Type B pancreatic cell (in vitro differentiated cells): ENCODE data around the gene TNS3. TPM values are rescaled to one million over a fixed set of nuclear protein-coding genes. Genes with fewer than 3 reads are reported as not detected.

Source experiments
- DNase-seq: peaks from one replicate; pipeline ENCODE4 v3.0.0; 2021; ENCODE audit warnings: mixed read lengths; ENCODE audit not compliant: unreplicated experiment; ENCODE audit errors: extremely low spot score
- H3K27ac Mint-ChIP-seq: 2 replicates; pipeline ENCODE4 v1.8.0; 2021; ENCODE audit warnings: mild to moderate bottlenecking, mixed read lengths
- H3K27me3 Mint-ChIP-seq: 2 replicates; pipeline ENCODE4 v1.8.0; 2021; ENCODE audit warnings: mixed read lengths
- H3K36me3 Mint-ChIP-seq: 2 replicates; pipeline ENCODE4 v1.8.0; 2021; ENCODE audit warnings: mixed read lengths
- H3K4me1 Mint-ChIP-seq: one replicate; pipeline ENCODE4 v1.8.0; 2021; ENCODE audit warnings: mixed read lengths; ENCODE audit not compliant: unreplicated experiment
- H3K4me3 Mint-ChIP-seq: 2 replicates; pipeline ENCODE4 v1.8.0; 2021; ENCODE audit warnings: mild to moderate bottlenecking, mixed read lengths
- H3K9me3 Mint-ChIP-seq: 2 replicates; pipeline ENCODE4 v1.8.0; 2021; ENCODE audit warnings: mixed read lengths
- CTCF ChIP-seq: fragments of 200-600 bp; sonication (generic); conservative IDR thresholded peaks from 2 replicates; pipeline ENCODE4 v1.5.0; 2021; ENCODE audit warnings: antibody characterized with exemption, mild to moderate bottlenecking
- total RNA-seq: library from RNA; stranded (reverse); gene quantifications from 2 replicates; pipeline ENCODE4 v1.2.1, GENCODE V29; 2021; ENCODE audit warnings: low replicate concordance

TNS3 gene
- total RNA-seq, 1 donor from 2014 or later: 138 TPM

DNA sequence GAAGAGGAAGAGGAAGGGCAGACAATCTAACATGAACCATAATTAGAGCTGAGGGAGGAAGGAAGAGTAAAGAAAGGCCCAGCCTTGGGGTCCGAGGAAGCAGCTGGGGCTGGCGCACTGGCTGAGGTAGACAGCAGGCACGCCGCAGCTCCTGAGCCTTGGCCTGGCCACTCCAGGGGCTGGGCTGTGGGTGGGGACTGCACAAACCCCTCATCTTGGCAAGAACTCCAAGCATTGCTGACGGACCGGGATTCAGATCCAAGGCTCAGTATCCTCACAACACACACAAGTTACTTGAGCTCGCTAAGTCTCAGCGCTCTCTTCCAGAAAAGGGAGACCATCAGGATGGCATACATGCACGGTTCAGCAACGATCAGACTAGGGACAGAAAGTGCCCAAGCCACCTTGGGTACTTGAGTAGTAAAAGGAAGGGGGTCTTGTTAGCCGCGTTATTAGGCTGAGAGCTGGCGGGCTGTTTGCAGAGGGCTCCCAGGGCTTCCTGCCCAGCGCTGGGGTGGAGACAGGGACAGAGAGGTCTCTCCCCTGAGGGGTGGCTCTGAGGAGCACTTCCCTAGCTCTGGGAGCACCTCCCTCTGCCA, 4.5 kb downstream of the TNS3 start:
- Mint-ChIP-seq H3K9me3 (no peaks in the 10 kb centered on the region), H3K27ac (peak overlapping the region; percentile 97), H3K4me1 (peaks cover 76% of the 10 kb centered on the region), H3K4me3 (peak overlapping the region; percentile 70), H3K36me3 (peaks cover 9% of the 10 kb centered on the region), H3K27me3 (peaks cover 4% of the 10 kb centered on the region)
- TF ChIP-seq CTCF: no peak
- DNase-seq: no peak

GRCh38 chr7:47576866-47577306, 5.0 kb downstream of the TNS3 start:
- Mint-ChIP-seq H3K27ac (peak overlapping the region; percentile 97), H3K4me3 (peak overlapping the region; percentile 70), H3K9me3 (no peaks in the 10 kb centered on the region), H3K27me3 (peaks cover 3% of the 10 kb centered on the region), H3K36me3 (peaks cover 9% of the 10 kb centered on the region), H3K4me1 (peaks cover 79% of the 10 kb centered on the region)
- no peak for TF ChIP-seq CTCF
- no peak for DNase-seq

GRCh38 chr7:47576031-47576865, 5.7 kb downstream of the TNS3 start:
- Mint-ChIP-seq H3K9me3 (no peaks in the 10 kb centered on the region), H3K27ac (peak overlapping the region; percentile 97), H3K4me1 (peaks cover 85% of the 10 kb centered on the region), H3K36me3 (peaks cover 9% of the 10 kb centered on the region), H3K4me3 (peak overlapping the region; percentile 70), H3K27me3 (peaks cover 3% of the 10 kb centered on the region)
- TF ChIP-seq CTCF: no peak
- DNase-seq: no peak

- H3K4me3 Mint-ChIP-seq: peak overlapping the region; percentile 71
- H3K27me3 Mint-ChIP-seq: peaks cover 3% of the 10 kb centered on the region
- peak overlapping the region; percentile 65 for H3K27ac Mint-ChIP-seq
- TF ChIP-seq CTCF: no peak
- DNase-seq: no peak
- no peaks in the 10 kb centered on the region for H3K9me3 Mint-ChIP-seq
- peaks cover 83% of the 10 kb centered on the region for H3K4me1 Mint-ChIP-seq
- peaks cover 16% of the 10 kb centered on the region for H3K36me3 Mint-ChIP-seq
Observed at GRCh38 chr7:47574482-47575329, 7.2 kb downstream of the TNS3 start.

DNA sequence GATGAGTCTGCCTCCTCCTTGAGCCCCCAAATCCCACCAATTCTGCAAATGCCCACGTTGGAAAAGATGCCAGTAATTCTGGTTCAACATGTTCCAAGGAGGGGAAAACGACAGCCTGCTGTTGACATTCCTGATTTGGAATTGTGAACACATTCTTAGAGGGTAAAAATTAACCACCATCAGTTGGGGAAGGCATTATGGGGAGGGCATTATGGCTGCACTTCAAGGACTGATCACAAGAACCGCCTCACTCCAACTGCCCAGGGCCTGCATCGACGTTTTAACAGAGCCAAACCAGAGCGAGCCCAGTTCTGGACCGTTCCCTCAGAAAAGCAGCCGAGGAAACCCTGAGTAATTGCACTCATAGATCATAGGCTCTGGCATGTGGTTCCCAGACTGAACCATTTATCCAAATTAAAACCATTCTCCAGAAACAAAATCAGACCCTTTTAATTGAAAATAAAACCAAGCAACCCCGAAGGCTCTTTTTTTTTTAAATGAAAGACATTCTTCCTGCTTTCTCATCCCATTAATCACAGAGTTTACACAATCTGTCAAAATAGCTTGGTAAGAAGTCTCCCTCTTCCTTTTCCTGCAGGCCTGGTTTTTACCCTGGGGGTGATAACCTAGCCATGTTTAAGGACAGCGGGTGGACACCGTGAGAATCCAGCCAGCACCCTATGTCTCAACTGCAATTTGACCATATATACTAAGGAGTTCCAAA, 8.0 kb downstream of the TNS3 start:
- H3K9me3 Mint-ChIP-seq: no peaks in the 10 kb centered on the region
- H3K27me3 Mint-ChIP-seq: peaks cover 3% of the 10 kb centered on the region
- peaks cover 17% of the 10 kb centered on the region for H3K36me3 Mint-ChIP-seq
- peak overlapping the region; percentile 65 for H3K27ac Mint-ChIP-seq
- DNase-seq: no peak
- H3K4me1 Mint-ChIP-seq: peaks cover 76% of the 10 kb centered on the region
- H3K4me3 Mint-ChIP-seq: peak overlapping the region; percentile 71
- no peak for TF ChIP-seq CTCF
